ENCODE measurements around the gene FSTL4. TPM values are rescaled to one million over a fixed set of nuclear protein-coding genes. Genes with fewer than 3 reads are reported as not detected.

The FSTL4 gene
- total and polyA plus RNA-seq, 2 donors from 2014 or later = 0.09 to 4.0 TPM

DNA sequence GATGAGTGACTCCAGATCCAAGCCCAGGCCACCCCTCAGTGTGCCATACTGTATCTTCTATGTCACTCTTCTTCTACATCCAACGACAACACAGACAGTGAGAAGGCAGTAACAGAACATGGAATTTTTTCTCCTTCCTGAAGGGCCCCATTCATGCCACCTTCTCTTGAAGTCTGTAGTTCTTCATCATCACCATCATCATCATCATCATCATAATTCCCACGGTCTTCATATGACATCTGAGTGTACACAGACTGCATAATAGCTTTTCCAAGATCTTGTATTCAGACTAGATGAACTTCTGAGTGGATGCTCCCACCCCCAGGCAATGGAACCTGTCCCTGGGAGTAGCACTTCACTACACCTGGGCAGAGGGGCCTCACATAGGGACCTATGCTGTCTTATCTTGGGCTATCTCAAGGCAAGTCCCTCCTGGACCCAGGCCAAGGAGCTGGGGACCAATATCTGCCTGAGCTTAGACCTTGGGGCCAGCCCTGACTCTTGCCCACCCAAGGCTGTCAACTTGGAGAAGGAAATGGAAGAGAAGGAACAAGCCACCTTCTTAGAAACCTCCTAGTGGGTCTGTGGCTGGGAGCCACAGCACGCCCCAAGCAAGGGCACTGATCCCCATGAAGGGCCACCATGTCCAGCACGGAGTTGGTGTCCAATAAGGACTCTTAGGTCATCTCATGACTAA lies 159.1 kb downstream of the FSTL4 start:
- H3K27ac ChIP-seq (ENCODE audit: low read depth in 2 of 2, low read length in 2 of 2) = no peak overlapping the region
- no peaks in the 10 kb centered on the region for H3K36me3 ChIP-seq (ENCODE audit: control insufficient read depth in 2 of 3, insufficient read depth in 3 of 3, low read length in 3 of 3)
- peaks cover 0 to 4% (median 0%) of the 10 kb centered on the region in 3 donors for H3K4me1 ChIP-seq (ENCODE audit: control insufficient read depth in 2 of 3, insufficient read depth in 2 of 3, low read depth in 1 of 3, low read length in 3 of 3)
- no peak overlapping the region for H3K9ac ChIP-seq (ENCODE audit: low read length in 3 of 3)
- H3K4me3 ChIP-seq (ENCODE audit: low read length in 3 of 3) = no peak overlapping the region
- peaks cover 2% of the 10 kb centered on the region for H3K27me3 ChIP-seq (ENCODE audit: control insufficient read depth, insufficient read depth, low read length)
- DNase-seq (no peak), FAIRE-seq (no peak)
- TF ChIP-seq, protein P1, sequence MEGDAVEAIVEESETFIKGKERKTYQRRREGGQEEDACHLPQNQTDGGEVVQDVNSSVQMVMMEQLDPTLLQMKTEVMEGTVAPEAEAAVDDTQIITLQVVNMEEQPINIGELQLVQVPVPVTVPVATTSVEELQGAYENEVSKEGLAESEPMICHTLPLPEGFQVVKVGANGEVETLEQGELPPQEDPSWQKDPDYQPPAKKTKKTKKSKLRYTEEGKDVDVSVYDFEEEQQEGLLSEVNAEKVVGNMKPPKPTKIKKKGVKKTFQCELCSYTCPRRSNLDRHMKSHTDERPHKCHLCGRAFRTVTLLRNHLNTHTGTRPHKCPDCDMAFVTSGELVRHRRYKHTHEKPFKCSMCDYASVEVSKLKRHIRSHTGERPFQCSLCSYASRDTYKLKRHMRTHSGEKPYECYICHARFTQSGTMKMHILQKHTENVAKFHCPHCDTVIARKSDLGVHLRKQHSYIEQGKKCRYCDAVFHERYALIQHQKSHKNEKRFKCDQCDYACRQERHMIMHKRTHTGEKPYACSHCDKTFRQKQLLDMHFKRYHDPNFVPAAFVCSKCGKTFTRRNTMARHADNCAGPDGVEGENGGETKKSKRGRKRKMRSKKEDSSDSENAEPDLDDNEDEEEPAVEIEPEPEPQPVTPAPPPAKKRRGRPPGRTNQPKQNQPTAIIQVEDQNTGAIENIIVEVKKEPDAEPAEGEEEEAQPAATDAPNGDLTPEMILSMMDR (IDR thresholded peaks at IDR 0.05; ENCODE audit: borderline replicate concordance, extremely low read depth, insufficient read depth) = no peak
- intact Hi-C loops (cut with DNase I) = no loop called here
- no peaks in the 10 kb centered on the region for H3K9me3 ChIP-seq (ENCODE audit: control insufficient read depth in 2 of 3, insufficient read depth in 1 of 3, low read length in 3 of 3)

DNA sequence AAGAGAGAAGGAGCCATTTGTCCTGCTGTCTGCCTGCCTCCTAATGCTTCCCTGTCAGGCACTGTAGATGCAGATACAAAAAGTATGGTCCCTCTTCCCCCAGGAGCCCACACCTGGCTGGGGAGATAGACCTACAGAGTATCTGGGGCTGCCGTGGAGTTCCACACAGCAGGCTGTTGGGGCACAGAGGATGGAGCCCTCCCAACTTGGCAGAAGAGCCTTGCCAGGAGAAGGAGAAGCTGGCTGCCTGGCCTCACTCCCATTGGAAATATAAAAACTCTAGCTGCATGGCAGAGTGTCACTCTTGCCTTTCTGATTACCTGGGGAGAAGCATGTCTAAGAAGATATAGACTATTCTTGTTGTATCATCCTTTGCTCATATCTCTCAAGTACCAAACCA lies 160.4 kb downstream of the FSTL4 start:
- no peaks in the 10 kb centered on the region for H3K36me3 ChIP-seq (ENCODE audit: control insufficient read depth in 2 of 3, insufficient read depth in 3 of 3, low read length in 3 of 3)
- FAIRE-seq = no peak
- H3K4me3 ChIP-seq (ENCODE audit: low read length in 3 of 3) = no peak overlapping the region
- no peaks in the 10 kb centered on the region for H3K9me3 ChIP-seq (ENCODE audit: control insufficient read depth in 2 of 3, insufficient read depth in 1 of 3, low read length in 3 of 3)
- no peak overlapping the region for H3K27ac ChIP-seq (ENCODE audit: low read depth in 2 of 2, low read length in 2 of 2)
- TF ChIP-seq, protein P1 (IDR thresholded peaks at IDR 0.05; ENCODE audit: borderline replicate concordance, extremely low read depth, insufficient read depth) = no peak
- H3K4me1 ChIP-seq (ENCODE audit: control insufficient read depth in 2 of 3, insufficient read depth in 2 of 3, low read depth in 1 of 3, low read length in 3 of 3) = peaks cover 0 to 4% (median 0%) of the 10 kb centered on the region in 3 donors
- DNase-seq = peak in 1 of 5 donors; percentile 9
- intact Hi-C loops (cut with DNase I) = no loop called here
- no peak overlapping the region for H3K9ac ChIP-seq (ENCODE audit: low read length in 3 of 3)
- peaks cover 2% of the 10 kb centered on the region for H3K27me3 ChIP-seq (ENCODE audit: control insufficient read depth, insufficient read depth, low read length)

DNA sequence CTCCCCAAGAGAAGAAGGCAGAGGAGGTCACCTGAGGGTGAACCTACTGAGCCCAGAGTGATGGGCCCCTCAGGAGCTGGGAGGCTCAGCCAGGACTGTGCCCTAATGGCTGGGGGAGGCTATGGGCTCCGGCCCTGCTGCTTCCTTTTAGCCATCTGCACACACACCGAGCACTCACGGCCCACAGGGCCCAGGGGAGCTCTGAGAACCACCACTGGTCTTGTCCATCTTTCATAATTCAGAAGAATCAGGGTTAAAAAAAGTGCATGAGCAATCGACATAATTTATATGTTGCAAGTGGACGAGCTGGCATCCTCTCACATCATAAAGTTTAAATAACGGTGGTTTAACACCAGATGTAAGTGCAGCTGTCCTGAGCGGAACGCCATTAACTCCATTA lies 162.1 kb downstream of the FSTL4 start:
- TF ChIP-seq, protein P1 (IDR thresholded peaks at IDR 0.05; ENCODE audit: borderline replicate concordance, extremely low read depth, insufficient read depth) = no peak
- Histone ChIP-seq H3K27ac (ENCODE audit: low read depth in 2 of 2, low read length in 2 of 2) (no peak overlapping the region), H3K9ac (ENCODE audit: low read length in 3 of 3) (no peak overlapping the region), H3K36me3 (ENCODE audit: control insufficient read depth in 2 of 3, insufficient read depth in 3 of 3, low read length in 3 of 3) (no peaks in the 10 kb centered on the region), H3K9me3 (ENCODE audit: control insufficient read depth in 2 of 3, insufficient read depth in 1 of 3, low read length in 3 of 3) (no peaks in the 10 kb centered on the region), H3K27me3 (ENCODE audit: control insufficient read depth, insufficient read depth, low read length) (peaks cover 2% of the 10 kb centered on the region), H3K4me3 (ENCODE audit: low read length in 3 of 3) (no peak overlapping the region), H3K4me1 (ENCODE audit: control insufficient read depth in 2 of 3, insufficient read depth in 2 of 3, low read depth in 1 of 3, low read length in 3 of 3) (no peaks in the 10 kb centered on the region)
- DNase-seq (no peak), FAIRE-seq (no peak)
- intact Hi-C loops (cut with DNase I) = no loop called here
